ENCODE measurements around the gene TRIM28.

DNA sequence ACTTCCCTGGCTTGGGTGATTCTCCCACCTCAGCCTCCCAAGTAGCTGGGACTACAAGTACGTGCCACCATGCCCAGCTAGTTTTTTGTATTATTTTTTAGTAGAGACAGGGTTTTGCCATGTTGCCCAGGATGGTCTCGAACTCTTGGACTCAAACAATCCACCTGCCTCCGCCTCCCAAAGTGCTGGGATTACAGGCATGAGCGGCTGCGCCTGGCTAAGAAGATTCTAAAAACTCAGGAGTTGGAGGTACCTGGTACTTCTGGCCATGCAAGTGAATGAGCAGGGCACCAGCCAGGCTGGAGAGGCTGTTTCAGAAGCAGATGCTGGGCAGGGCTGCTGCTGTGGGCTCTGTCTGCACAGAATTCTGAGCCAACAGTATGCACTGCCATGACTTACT lies 23.1 kb downstream of the TRIM28 start:
- TF ChIP-seq EGR1 (IDR thresholded peaks at IDR 0.05) (no peak), CREB1 (IDR thresholded peaks at IDR 0.05; ENCODE audit: low read depth) (no peak), TCF12 (IDR thresholded peaks at IDR 0.05; ENCODE audit: low read depth) (no peak), FOXM1 (IDR thresholded peaks at IDR 0.05; ENCODE audit: borderline replicate concordance, low read depth) (no peak), YY1 (IDR thresholded peaks at IDR 0.05; ENCODE audit: low read depth) (no peak), TEAD4 (IDR thresholded peaks at IDR 0.05) (no peak)
- TF ChIP-seq, protein P1, sequence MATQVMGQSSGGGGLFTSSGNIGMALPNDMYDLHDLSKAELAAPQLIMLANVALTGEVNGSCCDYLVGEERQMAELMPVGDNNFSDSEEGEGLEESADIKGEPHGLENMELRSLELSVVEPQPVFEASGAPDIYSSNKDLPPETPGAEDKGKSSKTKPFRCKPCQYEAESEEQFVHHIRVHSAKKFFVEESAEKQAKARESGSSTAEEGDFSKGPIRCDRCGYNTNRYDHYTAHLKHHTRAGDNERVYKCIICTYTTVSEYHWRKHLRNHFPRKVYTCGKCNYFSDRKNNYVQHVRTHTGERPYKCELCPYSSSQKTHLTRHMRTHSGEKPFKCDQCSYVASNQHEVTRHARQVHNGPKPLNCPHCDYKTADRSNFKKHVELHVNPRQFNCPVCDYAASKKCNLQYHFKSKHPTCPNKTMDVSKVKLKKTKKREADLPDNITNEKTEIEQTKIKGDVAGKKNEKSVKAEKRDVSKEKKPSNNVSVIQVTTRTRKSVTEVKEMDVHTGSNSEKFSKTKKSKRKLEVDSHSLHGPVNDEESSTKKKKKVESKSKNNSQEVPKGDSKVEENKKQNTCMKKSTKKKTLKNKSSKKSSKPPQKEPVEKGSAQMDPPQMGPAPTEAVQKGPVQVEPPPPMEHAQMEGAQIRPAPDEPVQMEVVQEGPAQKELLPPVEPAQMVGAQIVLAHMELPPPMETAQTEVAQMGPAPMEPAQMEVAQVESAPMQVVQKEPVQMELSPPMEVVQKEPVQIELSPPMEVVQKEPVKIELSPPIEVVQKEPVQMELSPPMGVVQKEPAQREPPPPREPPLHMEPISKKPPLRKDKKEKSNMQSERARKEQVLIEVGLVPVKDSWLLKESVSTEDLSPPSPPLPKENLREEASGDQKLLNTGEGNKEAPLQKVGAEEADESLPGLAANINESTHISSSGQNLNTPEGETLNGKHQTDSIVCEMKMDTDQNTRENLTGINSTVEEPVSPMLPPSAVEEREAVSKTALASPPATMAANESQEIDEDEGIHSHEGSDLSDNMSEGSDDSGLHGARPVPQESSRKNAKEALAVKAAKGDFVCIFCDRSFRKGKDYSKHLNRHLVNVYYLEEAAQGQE (IDR thresholded peaks at IDR 0.05; ENCODE audit: low read depth), result no peak
- TF ChIP-seq, protein P2, sequence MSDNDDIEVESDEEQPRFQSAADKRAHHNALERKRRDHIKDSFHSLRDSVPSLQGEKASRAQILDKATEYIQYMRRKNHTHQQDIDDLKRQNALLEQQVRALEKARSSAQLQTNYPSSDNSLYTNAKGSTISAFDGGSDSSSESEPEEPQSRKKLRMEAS (IDR thresholded peaks at IDR 0.05), result no peak
